Tibial artery (tissue), 4 donors: Measurements from ENCODE around the gene PPAT.
A peak's percentile ranks its signal among the peaks of the same experiment; 100 is the strongest.

Experiments used
- DNase-seq, 2 donors: peaks; one replicate each; pipeline ENCODE4 v3.0.0-alpha.2; 2019
- H3K27ac ChIP-seq, 2 donors: fragments of 200-600 bp; sonication (generic) in 1 of 2; 1 replicate in 1 of 2; 2 replicates in 1 of 2; pipeline ENCODE4 v1.5.1; 2018 to 2019; ENCODE audit warnings: mild to moderate bottlenecking in 1 of 2
- H3K27me3 ChIP-seq, 2 donors: fragments of 200-600 bp; sonication (generic) in 1 of 2; one replicate each; pipeline versions ENCODE4 v1.5.1 to v1.6.0; 2016 to 2019
- H3K36me3 ChIP-seq, 3 donors: fragments of 200-600 bp; sonication (generic) in 2 of 3; one replicate each; pipeline ENCODE4 v1.5.1; 2016 to 2019; ENCODE audit warnings: mild to moderate bottlenecking in 2 of 3
- H3K4me1 ChIP-seq, 4 donors: fragments of 200-600 bp; sonication (generic) in 2 of 4; 1 replicate in 3 of 4; 2 replicates in 1 of 4; pipeline ENCODE4 v1.5.1; 2016 to 2019
- H3K4me3 ChIP-seq, 2 donors: fragments of 200-600 bp; sonication (generic) in 1 of 2; 1 replicate in 1 of 2; 2 replicates in 1 of 2; pipeline ENCODE4 v1.5.1; 2018 to 2019; ENCODE audit warnings: mild to moderate bottlenecking in 2 of 2
- H3K9me3 ChIP-seq, 3 donors: fragments of 200-600 bp; sonication (generic) in 1 of 3; one replicate each; pipeline ENCODE4 v1.5.1; 2016 to 2019
- intact Hi-C: fragments of 100-400 bp; cut with DNase I; formaldehyde crosslinking; loops from one replicate; pipeline ENCODE4 v1.15.0; 2023; ENCODE audit warnings: low total_unique reads
- TF ChIP-seq, protein P1 (sequence below), 2 experiments: fragments of 200-600 bp in 1 of 2; fragments of 450-650 bp in 1 of 2; IDR thresholded peaks; one replicate each; pipeline ENCODE4 v1.5.1; 2017 to 2019; ENCODE audit warnings: antibody characterized with exemption in 2 of 2, mild to moderate bottlenecking in 1 of 2, moderate library complexity in 1 of 2

Gene PPAT

DNA sequence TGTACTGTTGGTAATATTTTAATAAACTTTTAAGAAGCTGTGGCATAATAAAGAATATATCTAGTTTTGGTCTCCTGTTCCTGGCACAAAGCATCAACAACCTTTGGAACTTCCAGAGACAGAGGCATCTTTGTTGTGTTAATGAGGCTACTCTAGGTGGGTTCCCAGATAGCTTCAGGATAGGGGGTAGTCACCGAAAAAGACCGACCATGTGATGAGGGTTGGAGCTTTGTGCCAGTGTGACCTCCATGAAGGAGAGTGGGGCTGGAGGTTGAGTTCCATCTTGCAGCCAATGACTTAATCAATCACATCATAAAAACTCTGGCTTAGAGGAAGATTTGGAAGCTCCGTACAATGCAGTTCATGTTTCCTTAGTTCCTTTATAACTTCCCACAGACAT, 9.9 kb downstream of the PPAT start:
- no peaks in the 10 kb centered on the region for H3K9me3 ChIP-seq
- TF ChIP-seq, protein P1, sequence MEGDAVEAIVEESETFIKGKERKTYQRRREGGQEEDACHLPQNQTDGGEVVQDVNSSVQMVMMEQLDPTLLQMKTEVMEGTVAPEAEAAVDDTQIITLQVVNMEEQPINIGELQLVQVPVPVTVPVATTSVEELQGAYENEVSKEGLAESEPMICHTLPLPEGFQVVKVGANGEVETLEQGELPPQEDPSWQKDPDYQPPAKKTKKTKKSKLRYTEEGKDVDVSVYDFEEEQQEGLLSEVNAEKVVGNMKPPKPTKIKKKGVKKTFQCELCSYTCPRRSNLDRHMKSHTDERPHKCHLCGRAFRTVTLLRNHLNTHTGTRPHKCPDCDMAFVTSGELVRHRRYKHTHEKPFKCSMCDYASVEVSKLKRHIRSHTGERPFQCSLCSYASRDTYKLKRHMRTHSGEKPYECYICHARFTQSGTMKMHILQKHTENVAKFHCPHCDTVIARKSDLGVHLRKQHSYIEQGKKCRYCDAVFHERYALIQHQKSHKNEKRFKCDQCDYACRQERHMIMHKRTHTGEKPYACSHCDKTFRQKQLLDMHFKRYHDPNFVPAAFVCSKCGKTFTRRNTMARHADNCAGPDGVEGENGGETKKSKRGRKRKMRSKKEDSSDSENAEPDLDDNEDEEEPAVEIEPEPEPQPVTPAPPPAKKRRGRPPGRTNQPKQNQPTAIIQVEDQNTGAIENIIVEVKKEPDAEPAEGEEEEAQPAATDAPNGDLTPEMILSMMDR (IDR thresholded peaks at IDR 0.05), result no peak
- DNase-seq, result no peak
- H3K4me3 ChIP-seq, result no peak overlapping the region
- intact Hi-C loops, result loop anchor here (5.0 kb wide), 1 partner anchor 117 kb away; no protein-coding TSS in a partner anchor
- H3K4me1 ChIP-seq, result peaks cover 0 to 6% (median 0%) of the 10 kb centered on the region in 4 donors
- no peak overlapping the region for H3K27ac ChIP-seq
- no peaks in the 10 kb centered on the region for H3K27me3 ChIP-seq
- no peaks in the 10 kb centered on the region for H3K36me3 ChIP-seq

DNA sequence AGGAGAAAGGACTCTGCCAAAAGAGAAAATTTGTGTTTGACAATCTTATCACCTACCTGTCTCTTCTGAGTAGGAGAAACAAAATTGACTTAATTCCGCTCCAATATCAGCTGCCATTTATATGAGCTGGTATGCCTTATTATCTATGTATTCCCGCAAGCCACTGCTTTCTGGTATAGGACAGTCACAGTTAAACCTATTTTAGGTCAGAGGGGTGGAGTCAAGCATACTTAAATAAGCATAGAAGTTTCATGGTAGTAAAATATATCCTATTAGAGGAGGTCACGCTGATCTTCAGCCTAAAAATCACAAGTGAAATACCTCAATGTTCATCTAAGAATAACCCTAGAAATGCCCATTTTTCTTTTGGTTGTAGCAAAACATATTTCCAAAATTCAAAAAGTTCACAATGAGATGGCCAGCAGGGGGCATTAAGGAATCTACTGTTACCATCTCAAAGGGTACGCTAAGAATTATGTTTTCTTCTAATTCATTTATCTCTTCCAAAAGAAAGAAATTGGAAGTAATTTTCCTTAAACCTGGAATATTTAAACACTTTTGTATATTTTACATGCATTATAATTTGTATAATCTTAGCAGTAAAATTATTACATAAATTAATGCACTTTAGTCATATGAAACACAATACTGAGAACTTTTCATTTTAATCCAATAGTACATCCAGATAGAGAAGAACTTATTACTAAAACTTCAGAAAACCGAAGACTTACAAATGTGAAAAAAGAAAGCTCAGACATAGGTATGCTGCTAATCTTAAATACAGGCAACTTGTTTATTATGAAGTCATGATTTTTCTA, 10.5 kb downstream of the PPAT start:
- Histone ChIP-seq H3K4me3 (no peak overlapping the region), H3K36me3 (no peaks in the 10 kb centered on the region), H3K9me3 (no peaks in the 10 kb centered on the region), H3K27me3 (no peaks in the 10 kb centered on the region), H3K4me1 (peaks cover 0 to 6% (median 0%) of the 10 kb centered on the region in 4 donors), H3K27ac (no peak overlapping the region)
- TF ChIP-seq, protein P1 (IDR thresholded peaks at IDR 0.05), result peak; percentile 55 to 64
- no peak for DNase-seq
- intact Hi-C loops, result loop anchor here (5.0 kb wide), 1 partner anchor 117 kb away; no protein-coding TSS in a partner anchor

DNA sequence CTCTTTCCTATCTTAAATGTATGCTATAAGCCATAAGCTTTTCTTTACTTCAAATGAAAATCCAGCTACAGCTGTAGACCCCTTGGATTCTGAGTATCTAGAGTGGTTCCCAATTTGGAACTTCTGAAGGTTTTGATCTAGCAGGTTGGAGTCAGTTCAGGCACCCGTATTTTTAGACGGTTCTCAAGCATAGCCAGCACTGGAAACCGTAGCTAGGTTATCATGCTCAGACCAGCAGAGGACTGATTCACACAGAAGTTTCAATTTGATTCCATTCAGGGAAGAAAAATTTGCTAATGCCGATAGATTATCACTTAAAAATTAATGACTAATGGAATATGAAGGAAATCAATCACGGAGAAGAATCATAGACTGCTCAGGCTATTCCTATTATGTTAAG, 11.2 kb downstream of the PPAT start:
- Histone ChIP-seq H3K27ac (no peak overlapping the region), H3K9me3 (no peaks in the 10 kb centered on the region), H3K4me3 (no peak overlapping the region), H3K36me3 (no peaks in the 10 kb centered on the region), H3K27me3 (no peaks in the 10 kb centered on the region), H3K4me1 (peaks cover 0 to 6% (median 0%) of the 10 kb centered on the region in 4 donors)
- TF ChIP-seq, protein P1 (IDR thresholded peaks at IDR 0.05), result no peak
- intact Hi-C loops, result no loop called here
- DNase-seq, result no peak

DNA sequence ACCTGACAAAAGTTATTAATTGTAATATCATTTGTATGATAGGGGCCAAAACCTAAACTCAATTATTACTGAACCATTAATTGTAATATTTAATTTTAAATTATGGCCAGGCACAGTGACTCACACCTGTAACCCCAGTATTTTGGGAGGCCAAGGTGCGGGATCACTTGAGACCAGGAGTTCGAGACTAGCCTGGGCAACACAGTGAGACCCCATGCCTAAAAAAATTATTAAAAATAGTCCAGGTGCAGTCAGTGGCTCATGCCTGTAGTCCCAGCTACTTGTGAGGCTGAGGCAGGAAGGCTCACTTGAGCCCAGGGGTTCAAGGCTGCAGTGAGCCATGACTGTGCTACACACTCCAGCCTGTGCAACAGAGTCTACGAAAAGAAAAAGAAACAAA, 18.0 kb downstream of the PPAT start:
- H3K27ac ChIP-seq, result no peak overlapping the region
- H3K27me3 ChIP-seq, result no peaks in the 10 kb centered on the region
- H3K9me3 ChIP-seq, result no peaks in the 10 kb centered on the region
- intact Hi-C loops, result loop anchor here (10.0 kb wide), 1 partner anchor 47 kb away; the partner anchor contains the start of gene SRP72
- no peak overlapping the region for H3K4me3 ChIP-seq
- no peak for DNase-seq
- no peaks in the 10 kb centered on the region for H3K36me3 ChIP-seq
- no peaks in the 10 kb centered on the region for H3K4me1 ChIP-seq
- TF ChIP-seq, protein P1 (IDR thresholded peaks at IDR 0.05), result no peak

DNA sequence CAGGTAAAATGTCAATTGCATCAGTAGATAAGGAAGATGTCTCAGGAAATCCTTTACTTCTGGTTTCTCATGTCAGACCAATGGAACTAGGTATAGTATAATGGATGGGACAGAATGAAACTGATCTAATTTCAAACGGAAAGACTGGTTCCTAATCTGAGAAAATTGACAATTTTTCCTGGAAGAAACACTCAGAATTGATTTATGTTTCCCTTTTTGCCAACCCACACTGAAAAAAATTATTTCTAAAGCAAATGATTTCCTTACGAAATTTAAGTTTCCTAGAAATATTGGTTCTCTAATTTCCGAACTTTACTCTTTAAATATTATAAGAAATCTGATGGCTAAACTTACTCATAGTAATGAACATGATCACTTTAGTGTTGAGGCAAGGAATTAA, 19.1 kb downstream of the PPAT start:
- H3K9me3 ChIP-seq, result no peaks in the 10 kb centered on the region
- H3K36me3 ChIP-seq, result no peaks in the 10 kb centered on the region
- H3K27ac ChIP-seq, result no peak overlapping the region
- TF ChIP-seq, protein P1 (IDR thresholded peaks at IDR 0.05), result no peak
- intact Hi-C loops, result loop anchor here (10.0 kb wide), 1 partner anchor 48 kb away; the partner anchor contains the start of gene SRP72
- no peaks in the 10 kb centered on the region for H3K27me3 ChIP-seq
- no peak for DNase-seq
- H3K4me1 ChIP-seq, result no peaks in the 10 kb centered on the region
- no peak overlapping the region for H3K4me3 ChIP-seq
